ENCODE results near the gene SNU13.
"Not testable (repeated sequence)": the region's sequence is repeated elsewhere in the genome, so short reads cannot be mapped to it uniquely, and the experiment has no call there.

DNA sequence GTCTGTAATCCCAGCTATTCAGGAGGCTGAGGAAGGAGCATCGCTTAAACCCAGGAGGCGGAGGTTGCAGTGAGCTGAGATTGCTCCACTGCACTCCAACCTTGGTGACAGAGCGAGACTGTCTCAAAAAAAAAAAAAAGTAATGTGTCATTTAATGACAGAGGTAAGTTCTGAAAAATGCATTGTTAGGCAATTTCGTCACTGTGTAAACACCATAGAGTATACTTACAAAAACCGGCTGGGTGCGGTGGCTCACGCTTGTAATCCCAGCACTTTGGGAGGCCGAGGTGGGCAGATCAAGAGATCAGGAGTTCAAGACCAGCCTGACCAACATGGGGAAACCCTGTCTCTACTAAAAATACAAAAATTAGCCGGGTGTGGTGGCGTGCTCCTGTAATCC, 16.6 kb downstream of the SNU13 start:
- TF ChIP-seq, protein P1, sequence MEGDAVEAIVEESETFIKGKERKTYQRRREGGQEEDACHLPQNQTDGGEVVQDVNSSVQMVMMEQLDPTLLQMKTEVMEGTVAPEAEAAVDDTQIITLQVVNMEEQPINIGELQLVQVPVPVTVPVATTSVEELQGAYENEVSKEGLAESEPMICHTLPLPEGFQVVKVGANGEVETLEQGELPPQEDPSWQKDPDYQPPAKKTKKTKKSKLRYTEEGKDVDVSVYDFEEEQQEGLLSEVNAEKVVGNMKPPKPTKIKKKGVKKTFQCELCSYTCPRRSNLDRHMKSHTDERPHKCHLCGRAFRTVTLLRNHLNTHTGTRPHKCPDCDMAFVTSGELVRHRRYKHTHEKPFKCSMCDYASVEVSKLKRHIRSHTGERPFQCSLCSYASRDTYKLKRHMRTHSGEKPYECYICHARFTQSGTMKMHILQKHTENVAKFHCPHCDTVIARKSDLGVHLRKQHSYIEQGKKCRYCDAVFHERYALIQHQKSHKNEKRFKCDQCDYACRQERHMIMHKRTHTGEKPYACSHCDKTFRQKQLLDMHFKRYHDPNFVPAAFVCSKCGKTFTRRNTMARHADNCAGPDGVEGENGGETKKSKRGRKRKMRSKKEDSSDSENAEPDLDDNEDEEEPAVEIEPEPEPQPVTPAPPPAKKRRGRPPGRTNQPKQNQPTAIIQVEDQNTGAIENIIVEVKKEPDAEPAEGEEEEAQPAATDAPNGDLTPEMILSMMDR (IDR thresholded peaks at IDR 0.05; ENCODE audit: borderline replicate concordance, extremely low read depth, low read length, poor library complexity, severe bottlenecking): not testable (repeated sequence)
- not testable (repeated sequence) for TF ChIP-seq EZH2 (IDR thresholded peaks at IDR 0.05; ENCODE audit: borderline replicate concordance, low read depth, low read length, severe bottlenecking)
